Uterus (tissue), 4 donors: Measurements from ENCODE around the gene ATP6V0B. TPM values are rescaled to one million over a fixed set of nuclear protein-coding genes. Genes with fewer than 3 reads are reported as not detected.
A peak's percentile ranks its signal among the peaks of the same experiment; 100 is the strongest.

Experiments used
- DNase-seq, 2 donors: peaks; one replicate each; pipeline ENCODE4 v3.0.0-alpha.2; 2019 to 2020
- H3K27ac ChIP-seq, 2 donors: fragments of 200-600 bp; sonication (generic); 1 replicate in 1 of 2; 2 replicates in 1 of 2; pipeline ENCODE4 v1.5.1; 2016 to 2018
- H3K27me3 ChIP-seq, 2 donors: fragments of 200-600 bp; sonication (generic); one replicate each; pipeline ENCODE4 v1.5.1; 2018 to 2019; ENCODE audit warnings: control low read depth in 1 of 2
- H3K36me3 ChIP-seq, 2 donors: fragments of 200-600 bp; sonication (generic); one replicate each; pipeline ENCODE4 v1.5.1; 2019; ENCODE audit warnings: control low read depth in 1 of 2
- H3K4me1 ChIP-seq, 2 donors: fragments of 200-600 bp; sonication (generic); one replicate each; pipeline ENCODE4 v1.5.1; 2018 to 2019; ENCODE audit warnings: control low read depth in 1 of 2
- H3K4me3 ChIP-seq, 2 donors: fragments of 200-600 bp; sonication (generic); 1 replicate in 1 of 2; 2 replicates in 1 of 2; pipeline ENCODE4 v1.5.1; 2018 to 2019; ENCODE audit warnings: mild to moderate bottlenecking in 1 of 2
- H3K9me3 ChIP-seq, 2 donors: fragments of 200-600 bp; sonication (generic); one replicate each; pipeline ENCODE4 v1.5.1; 2019; ENCODE audit warnings: control low read depth in 1 of 2
- CTCF ChIP-seq, 4 experiments: fragments of 200-600 bp in 2 of 4; fragments of 450-650 bp in 2 of 4; sonication (generic) in 2 of 4; IDR thresholded peaks; one replicate each; pipeline ENCODE4 v1.5.1; 2016 to 2019; ENCODE audit warnings: antibody characterized with exemption in 4 of 4, mild to moderate bottlenecking in 2 of 4, moderate library complexity in 1 of 4
- POLR2A ChIP-seq, 2 donors: fragments of 450-650 bp; IDR thresholded peaks; one replicate each; pipeline ENCODE4 v1.6.1; 2016; ENCODE audit warnings: antibody characterized with exemption in 2 of 2, mild to moderate bottlenecking in 1 of 2, moderate library complexity in 1 of 2
- intact Hi-C: fragments of 100-400 bp; cut with DNase I; formaldehyde crosslinking; loops from one replicate; pipeline ENCODE4 v1.15.1; 2023; ENCODE audit warnings: low total_unique reads
- total RNA-seq, 4 donors: library from RNA; depleted of rRNA in 3 of 4; stranded (reverse); fragments of >200 nt in 3 of 4; gene quantifications; one replicate each; pipeline versions ENCODE4 v1.1.0 to v1.2.4, GENCODE V29; 2014 to 2023
- donor health status: DM: yes; HTN: yes; CAD: no.

ATP6V0B gene
- total RNA-seq, 4 donors from 2014 or later, result 49.6 to 183 (median 65.4) TPM

GRCh38 chr1:43996733-43997115 lies 22.0 kb downstream of the ATP6V0B start:
- H3K27ac ChIP-seq, result peak overlapping the region in 1 of 2 donors; percentile 16
- no peak for DNase-seq
- no peaks in the 10 kb centered on the region for H3K4me1 ChIP-seq
- H3K36me3 ChIP-seq, result no peaks in the 10 kb centered on the region
- intact Hi-C loops, result no loop called here
- no peaks in the 10 kb centered on the region for H3K27me3 ChIP-seq
- TF ChIP-seq CTCF (IDR thresholded peaks at IDR 0.05), result no peak
- H3K4me3 ChIP-seq, result no peak overlapping the region
- H3K9me3 ChIP-seq, result no peaks in the 10 kb centered on the region

GRCh38 chr1:43997295-43997999 lies 22.7 kb downstream of the ATP6V0B start:
- TF ChIP-seq CTCF (IDR thresholded peaks at IDR 0.05), result no peak
- no peak for TF ChIP-seq POLR2A (IDR thresholded peaks at IDR 0.05)
- H3K36me3 ChIP-seq, result no peaks in the 10 kb centered on the region
- no peaks in the 10 kb centered on the region for H3K27me3 ChIP-seq
- no peak overlapping the region for H3K4me3 ChIP-seq
- H3K9me3 ChIP-seq, result no peaks in the 10 kb centered on the region
- DNase-seq, result no peak
- H3K4me1 ChIP-seq, result no peaks in the 10 kb centered on the region
- H3K27ac ChIP-seq, result peak overlapping the region in 1 of 2 donors; percentile 16
- intact Hi-C loops, result no loop called here

- H3K9me3 ChIP-seq, result no peaks in the 10 kb centered on the region
- H3K4me1 ChIP-seq, result no peaks in the 10 kb centered on the region
- H3K27ac ChIP-seq, result no peak overlapping the region
- no peaks in the 10 kb centered on the region for H3K27me3 ChIP-seq
- no peak for TF ChIP-seq CTCF (IDR thresholded peaks at IDR 0.05)
- TF ChIP-seq POLR2A (IDR thresholded peaks at IDR 0.05), result no peak
- DNase-seq, result no peak
- intact Hi-C loops, result no loop called here
- no peak overlapping the region for H3K4me3 ChIP-seq
- no peaks in the 10 kb centered on the region for H3K36me3 ChIP-seq
These were observed 23.2 kb downstream of the ATP6V0B start for GRCh38 chr1:43998000-43998378.

GRCh38 chr1:43999455-43999854 lies 24.7 kb downstream of the ATP6V0B start:
- Histone ChIP-seq H3K36me3 (no peaks in the 10 kb centered on the region), H3K9me3 (no peaks in the 10 kb centered on the region), H3K4me1 (no peaks in the 10 kb centered on the region), H3K27me3 (no peaks in the 10 kb centered on the region), H3K27ac (no peak overlapping the region), H3K4me3 (no peak overlapping the region)
- no peak for DNase-seq
- intact Hi-C loops, result no loop called here
- TF ChIP-seq CTCF (IDR thresholded peaks at IDR 0.05), result no peak
- no peak for TF ChIP-seq POLR2A (IDR thresholded peaks at IDR 0.05)

- H3K4me3 ChIP-seq, result no peak overlapping the region
- no peaks in the 10 kb centered on the region for H3K36me3 ChIP-seq
- no peak for DNase-seq
- H3K4me1 ChIP-seq, result no peaks in the 10 kb centered on the region
- no peaks in the 10 kb centered on the region for H3K9me3 ChIP-seq
- TF ChIP-seq POLR2A (IDR thresholded peaks at IDR 0.05) (no peak), CTCF (IDR thresholded peaks at IDR 0.05) (no peak)
- H3K27me3 ChIP-seq, result no peaks in the 10 kb centered on the region
- no peak overlapping the region for H3K27ac ChIP-seq
- intact Hi-C loops, result no loop called here
These were observed 25.4 kb downstream of the ATP6V0B start for GRCh38 chr1:44000122-44000665.
